ENCODE measurements around the gene AGPAT2. TPM values are rescaled to one million over a fixed set of nuclear protein-coding genes. Genes with fewer than 3 reads are reported as not detected.

AGPAT2 gene
- total and polyA plus RNA-seq, 2 experiments from 2014 or later, result 31.8 to 44.7 TPM

DNA sequence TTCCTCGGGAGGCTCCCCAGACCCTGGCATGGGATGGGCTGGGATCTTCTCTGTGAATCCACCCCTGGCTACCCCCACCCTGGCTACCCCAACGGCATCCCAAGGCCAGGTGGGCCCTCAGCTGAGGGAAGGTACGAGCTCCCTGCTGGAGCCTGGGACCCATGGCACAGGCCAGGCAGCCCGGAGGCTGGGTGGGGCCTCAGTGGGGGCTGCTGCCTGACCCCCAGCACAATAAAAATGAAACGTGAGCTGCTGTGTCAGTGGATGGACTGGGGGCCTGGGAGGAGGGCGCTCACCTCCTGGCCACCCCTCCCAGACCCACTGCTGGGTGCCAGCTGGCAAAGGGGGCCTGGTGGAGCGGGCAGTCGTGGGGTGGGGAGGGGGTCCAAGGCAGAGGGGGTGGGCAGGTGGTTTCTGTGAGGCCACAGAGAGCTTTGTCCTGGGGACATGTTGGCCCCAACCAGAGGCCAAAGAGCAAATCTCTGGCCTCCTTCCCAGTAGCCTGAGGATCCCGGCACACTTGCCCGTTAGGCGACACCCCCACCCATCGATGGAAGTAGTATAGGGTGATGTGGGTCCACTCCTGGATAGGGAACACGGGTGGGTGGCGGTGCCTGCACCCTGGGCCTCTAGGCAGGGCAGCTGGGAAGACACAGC lies 14.7 kb downstream of the AGPAT2 start:
- H2AFZ ChIP-seq, result no peak overlapping the region
- DNase-seq (ENCODE audit: low spot score) (no peak), ATAC-seq (no peak)
- no peaks in the 10 kb centered on the region for H4K20me1 ChIP-seq (replicated peaks; ENCODE audit: insufficient read depth)
- H3K27me3 ChIP-seq (ENCODE audit: insufficient read depth), result no peaks in the 10 kb centered on the region
- no peak for TF ChIP-seq JUNB (IDR thresholded peaks at IDR 0.05; ENCODE audit: unreplicated experiment)
- TF ChIP-seq STAT1 (IDR thresholded peaks at IDR 0.05; ENCODE audit: unreplicated experiment), result no peak
- TF ChIP-seq, protein P1, sequence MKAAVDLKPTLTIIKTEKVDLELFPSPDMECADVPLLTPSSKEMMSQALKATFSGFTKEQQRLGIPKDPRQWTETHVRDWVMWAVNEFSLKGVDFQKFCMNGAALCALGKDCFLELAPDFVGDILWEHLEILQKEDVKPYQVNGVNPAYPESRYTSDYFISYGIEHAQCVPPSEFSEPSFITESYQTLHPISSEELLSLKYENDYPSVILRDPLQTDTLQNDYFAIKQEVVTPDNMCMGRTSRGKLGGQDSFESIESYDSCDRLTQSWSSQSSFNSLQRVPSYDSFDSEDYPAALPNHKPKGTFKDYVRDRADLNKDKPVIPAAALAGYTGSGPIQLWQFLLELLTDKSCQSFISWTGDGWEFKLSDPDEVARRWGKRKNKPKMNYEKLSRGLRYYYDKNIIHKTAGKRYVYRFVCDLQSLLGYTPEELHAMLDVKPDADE (IDR thresholded peaks at IDR 0.05), result no peak
- TF ChIP-seq, protein P2, sequence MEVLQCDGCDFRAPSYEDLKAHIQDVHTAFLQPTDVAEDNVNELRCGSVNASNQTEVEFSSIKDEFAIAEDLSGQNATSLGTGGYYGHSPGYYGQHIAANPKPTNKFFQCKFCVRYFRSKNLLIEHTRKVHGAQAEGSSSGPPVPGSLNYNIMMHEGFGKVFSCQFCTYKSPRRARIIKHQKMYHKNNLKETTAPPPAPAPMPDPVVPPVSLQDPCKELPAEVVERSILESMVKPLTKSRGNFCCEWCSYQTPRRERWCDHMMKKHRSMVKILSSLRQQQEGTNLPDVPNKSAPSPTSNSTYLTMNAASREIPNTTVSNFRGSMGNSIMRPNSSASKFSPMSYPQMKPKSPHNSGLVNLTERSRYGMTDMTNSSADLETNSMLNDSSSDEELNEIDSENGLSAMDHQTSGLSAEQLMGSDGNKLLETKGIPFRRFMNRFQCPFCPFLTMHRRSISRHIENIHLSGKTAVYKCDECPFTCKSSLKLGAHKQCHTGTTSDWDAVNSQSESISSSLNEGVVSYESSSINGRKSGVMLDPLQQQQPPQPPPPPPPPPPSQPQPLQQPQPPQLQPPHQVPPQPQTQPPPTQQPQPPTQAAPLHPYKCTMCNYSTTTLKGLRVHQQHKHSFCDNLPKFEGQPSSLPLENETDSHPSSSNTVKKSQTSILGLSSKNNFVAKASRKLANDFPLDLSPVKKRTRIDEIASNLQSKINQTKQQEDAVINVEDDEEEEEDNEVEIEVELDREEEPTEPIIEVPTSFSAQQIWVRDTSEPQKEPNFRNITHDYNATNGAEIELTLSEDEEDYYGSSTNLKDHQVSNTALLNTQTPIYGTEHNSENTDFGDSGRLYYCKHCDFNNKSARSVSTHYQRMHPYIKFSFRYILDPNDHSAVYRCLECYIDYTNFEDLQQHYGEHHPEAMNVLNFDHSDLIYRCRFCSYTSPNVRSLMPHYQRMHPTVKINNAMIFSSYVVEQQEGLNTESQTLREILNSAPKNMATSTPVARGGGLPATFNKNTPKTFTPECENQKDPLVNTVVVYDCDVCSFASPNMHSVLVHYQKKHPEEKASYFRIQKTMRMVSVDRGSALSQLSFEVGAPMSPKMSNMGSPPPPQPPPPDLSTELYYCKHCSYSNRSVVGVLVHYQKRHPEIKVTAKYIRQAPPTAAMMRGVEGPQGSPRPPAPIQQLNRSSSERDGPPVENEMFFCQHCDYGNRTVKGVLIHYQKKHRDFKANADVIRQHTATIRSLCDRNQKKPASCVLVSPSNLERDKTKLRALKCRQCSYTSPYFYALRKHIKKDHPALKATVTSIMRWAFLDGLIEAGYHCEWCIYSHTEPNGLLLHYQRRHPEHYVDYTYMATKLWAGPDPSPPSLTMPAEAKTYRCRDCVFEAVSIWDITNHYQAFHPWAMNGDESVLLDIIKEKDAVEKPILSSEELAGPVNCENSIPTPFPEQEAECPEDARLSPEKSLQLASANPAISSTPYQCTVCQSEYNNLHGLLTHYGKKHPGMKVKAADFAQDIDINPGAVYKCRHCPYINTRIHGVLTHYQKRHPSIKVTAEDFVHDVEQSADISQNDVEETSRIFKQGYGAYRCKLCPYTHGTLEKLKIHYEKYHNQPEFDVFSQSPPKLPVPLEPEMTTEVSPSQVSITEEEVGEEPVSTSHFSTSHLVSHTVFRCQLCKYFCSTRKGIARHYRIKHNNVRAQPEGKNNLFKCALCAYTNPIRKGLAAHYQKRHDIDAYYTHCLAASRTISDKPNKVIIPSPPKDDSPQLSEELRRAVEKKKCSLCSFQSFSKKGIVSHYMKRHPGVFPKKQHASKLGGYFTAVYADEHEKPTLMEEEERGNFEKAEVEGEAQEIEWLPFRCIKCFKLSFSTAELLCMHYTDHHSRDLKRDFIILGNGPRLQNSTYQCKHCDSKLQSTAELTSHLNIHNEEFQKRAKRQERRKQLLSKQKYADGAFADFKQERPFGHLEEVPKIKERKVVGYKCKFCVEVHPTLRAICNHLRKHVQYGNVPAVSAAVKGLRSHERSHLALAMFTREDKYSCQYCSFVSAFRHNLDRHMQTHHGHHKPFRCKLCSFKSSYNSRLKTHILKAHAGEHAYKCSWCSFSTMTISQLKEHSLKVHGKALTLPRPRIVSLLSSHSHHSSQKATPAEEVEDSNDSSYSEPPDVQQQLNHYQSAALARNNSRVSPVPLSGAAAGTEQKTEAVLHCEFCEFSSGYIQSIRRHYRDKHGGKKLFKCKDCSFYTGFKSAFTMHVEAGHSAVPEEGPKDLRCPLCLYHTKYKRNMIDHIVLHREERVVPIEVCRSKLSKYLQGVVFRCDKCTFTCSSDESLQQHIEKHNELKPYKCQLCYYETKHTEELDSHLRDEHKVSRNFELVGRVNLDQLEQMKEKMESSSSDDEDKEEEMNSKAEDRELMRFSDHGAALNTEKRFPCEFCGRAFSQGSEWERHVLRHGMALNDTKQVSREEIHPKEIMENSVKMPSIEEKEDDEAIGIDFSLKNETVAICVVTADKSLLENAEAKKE (CRISPR knock-in tag; IDR thresholded peaks at IDR 0.05), result no peak
- TF ChIP-seq, protein P3, sequence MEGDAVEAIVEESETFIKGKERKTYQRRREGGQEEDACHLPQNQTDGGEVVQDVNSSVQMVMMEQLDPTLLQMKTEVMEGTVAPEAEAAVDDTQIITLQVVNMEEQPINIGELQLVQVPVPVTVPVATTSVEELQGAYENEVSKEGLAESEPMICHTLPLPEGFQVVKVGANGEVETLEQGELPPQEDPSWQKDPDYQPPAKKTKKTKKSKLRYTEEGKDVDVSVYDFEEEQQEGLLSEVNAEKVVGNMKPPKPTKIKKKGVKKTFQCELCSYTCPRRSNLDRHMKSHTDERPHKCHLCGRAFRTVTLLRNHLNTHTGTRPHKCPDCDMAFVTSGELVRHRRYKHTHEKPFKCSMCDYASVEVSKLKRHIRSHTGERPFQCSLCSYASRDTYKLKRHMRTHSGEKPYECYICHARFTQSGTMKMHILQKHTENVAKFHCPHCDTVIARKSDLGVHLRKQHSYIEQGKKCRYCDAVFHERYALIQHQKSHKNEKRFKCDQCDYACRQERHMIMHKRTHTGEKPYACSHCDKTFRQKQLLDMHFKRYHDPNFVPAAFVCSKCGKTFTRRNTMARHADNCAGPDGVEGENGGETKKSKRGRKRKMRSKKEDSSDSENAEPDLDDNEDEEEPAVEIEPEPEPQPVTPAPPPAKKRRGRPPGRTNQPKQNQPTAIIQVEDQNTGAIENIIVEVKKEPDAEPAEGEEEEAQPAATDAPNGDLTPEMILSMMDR (conservative IDR thresholded peaks at IDR 0.05; ENCODE audit: low read depth in 2 of 2), result no peak
- TF ChIP-seq ZNF331 (CRISPR knock-in tag; IDR thresholded peaks at IDR 0.05; ENCODE audit: low read depth), result no peak
- TF ChIP-seq EZH2phosphoT487 (IDR thresholded peaks at IDR 0.05; ENCODE audit: unreplicated experiment), result no peak
- Mint-ChIP-seq H3K36me3 (ENCODE audit: low read depth) (no peaks in the 10 kb centered on the region), H3K4me1 (peaks cover 3% of the 10 kb centered on the region; the same call in 1 of the 3 replicates), H3K4me3 (no peak overlapping the region), H3K9me3 (no peaks in the 10 kb centered on the region), H3K27me3 (ENCODE audit: insufficient read depth, low read depth, poor library complexity) (peaks cover 6% of the 10 kb centered on the region), H3K27ac (no peak overlapping the region)
- no peak overlapping the region for H3K4me3 ChIP-seq
- H3K4me2 ChIP-seq, result no peak overlapping the region
- H3F3A ChIP-seq (replicated peaks; ENCODE audit: low read depth), result no peaks in the 10 kb centered on the region
- no peaks in the 10 kb centered on the region for H3K36me3 ChIP-seq (ENCODE audit: insufficient read depth)
- H3K79me2 ChIP-seq (replicated peaks; ENCODE audit: insufficient read depth), result no peaks in the 10 kb centered on the region
- no peaks in the 10 kb centered on the region for H3K9me2 ChIP-seq (ENCODE audit: insufficient read depth)
- H3K4me1 ChIP-seq (ENCODE audit: insufficient read depth), result no peaks in the 10 kb centered on the region
- H3K27ac ChIP-seq (ENCODE audit: low read depth), result no peak overlapping the region
